Pancreas (tissue), 10 donors: ENCODE measurements around the gene COPS6. TPM values are rescaled to one million over a fixed set of nuclear protein-coding genes. Genes with fewer than 3 reads are reported as not detected.

ENCODE experiments used
- ATAC-seq, 4 donors: fragments of 200-7000 bp; cut with Tn5 transposase; one replicate each; pipeline versions ENCODE4 v1.8.0 to v1.9.1; 2020; ENCODE audit warnings: mild to moderate bottlenecking in 4 of 4, moderate library complexity in 4 of 4
- DNase-seq, 6 donors: peaks; one replicate each; pipeline ENCODE4 v3.0.0-alpha.2; 2020
- FAIRE-seq: peaks from 2 replicates; lab custom pipeline; 2012; peaks lifted over from hg19 to GRCh38; lab: Jason Lieb, UNC
- H3K27ac ChIP-seq, 4 donors: fragments of 200-600 bp; sonication (generic); 1 replicate in 3 of 4; 2 replicates in 1 of 4; pipeline versions ENCODE4 v1.5.0 to v1.8.0; 2020
- H3K27me3 ChIP-seq, 4 donors: fragments of 200-600 bp; one replicate each; pipeline ENCODE4 v1.8.0; 2021
- H3K36me3 ChIP-seq, 3 donors: fragments of 200-600 bp; sonication (generic) in 1 of 3; one replicate each; pipeline versions ENCODE4 v1.5.0 to v1.8.0; 2020 to 2021
- H3K4me1 ChIP-seq, 3 donors: fragments of 200-600 bp; one replicate each; pipeline ENCODE4 v1.8.0; 2021
- H3K4me3 ChIP-seq, 4 donors: fragments of 200-600 bp; sonication (generic) in 2 of 4; one replicate each; pipeline versions ENCODE4 v1.5.0 to v1.8.0; 2020 to 2021
- H3K9me3 ChIP-seq, 4 donors: fragments of 200-600 bp; one replicate each; pipeline ENCODE4 v1.8.0; 2021
- WGBS, 2 donors: extraction: QIAGEN DNeasy Blood & Tissue Kit; methylation state at CpG; one replicate each; pipeline ENCODE4 v1.1.7; 2013; 5-methylcytosine and 5-hydroxymethylcytosine counted together
- intact Hi-C, 3 donors: fragments of 100-400 bp; cut with DNase I; formaldehyde crosslinking; loops; one replicate each; pipeline versions ENCODE4 v1.11.1 to v1.14.2; 2022
- polyA plus RNA-seq, 2 donors: library from polyadenylated mRNA; stranded (reverse); fragments of 200-250 nt; gene quantifications; one replicate each; pipeline ENCODE4 v1.2.3, GENCODE V29; 2013
- total RNA-seq, 6 donors: library from RNA; stranded (reverse); fragmentation: NEBNext Ultra II Directional in 4 of 6; extraction: Animal tissue kit (Norgen Biotek cat#: 25700) in 4 of 6; gene quantifications; one replicate each; pipeline versions ENCODE4 v1.2.1 to v1.2.4, GENCODE V29; 2021 to 2023
- TF ChIP-seq, protein P1 (sequence below), 4 donors: fragments of 200-600 bp; sonication (generic) in 3 of 4; IDR thresholded peaks; one replicate each; pipeline versions ENCODE4 v1.5.0 to v1.8.0; 2021; ENCODE audit warnings: antibody characterized with exemption in 4 of 4
- donor health status: healthy with polysubstance abuse.
- donor health status: DM: no; HTN: no; CAD: no; lungs with moderate emphysema.
- donor health status: DM: no; HTN: no; CAD: no.
- donor health status: control.
- donor health status: control.
- donor health status: Bipolar disorder and iron deficiency.
- donor health status: DM: yes; HTN: yes; CAD: no.
- donor health status: DM: no; HTN: no; CAD: no.
- donor health status: DM: no; HTN: no; CAD: no.
- donor health status: DM: yes; HTN: yes; CAD: no.

COPS6 gene
- total and polyA plus RNA-seq, 8 donors, result 34.6 to 82.0 (median 40.5) TPM

DNA sequence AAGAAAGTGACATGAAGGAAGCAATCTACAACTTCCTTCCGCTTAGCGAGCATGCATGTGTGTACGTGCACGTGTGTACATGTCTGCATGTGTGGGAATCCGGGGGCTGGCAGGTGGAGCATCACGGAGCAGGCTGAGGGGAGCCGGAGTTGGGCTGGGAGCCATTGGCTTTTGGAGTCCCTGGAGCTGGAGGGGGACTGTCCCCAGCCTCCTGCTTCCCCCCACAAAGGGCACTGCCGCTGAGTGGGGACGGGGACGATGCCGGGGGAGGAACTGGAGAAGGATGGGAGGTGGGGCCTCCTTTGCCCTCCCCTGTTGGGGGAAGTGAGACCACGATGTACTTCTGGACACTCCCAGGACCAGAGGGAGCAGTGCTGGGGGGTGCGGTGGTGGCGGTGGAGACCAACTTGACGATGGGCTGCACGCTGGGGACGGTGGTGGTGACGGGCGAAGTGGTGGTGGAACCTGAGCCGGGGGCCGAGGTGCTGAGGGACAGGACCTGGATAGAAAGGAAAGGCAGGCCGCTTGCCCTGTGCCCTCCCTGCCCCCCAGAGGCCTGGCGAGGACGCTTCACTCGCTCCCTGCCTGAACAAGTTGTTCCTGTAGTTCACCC is 18.5 kb downstream of the COPS6 start:
- intact Hi-C loops, result no loop called here
- DNase-seq, result no peak
- Histone ChIP-seq H3K4me1 (peaks cover 0 to 4% (median 0%) of the 10 kb centered on the region in 3 donors), H3K27me3 (no peaks in the 10 kb centered on the region), H3K36me3 (peaks cover 0 to 22% (median 0%) of the 10 kb centered on the region in 3 donors), H3K27ac (no peak overlapping the region), H3K4me3 (no peak overlapping the region), H3K9me3 (no peaks in the 10 kb centered on the region)
- FAIRE-seq, result no peak
- TF ChIP-seq, protein P1, sequence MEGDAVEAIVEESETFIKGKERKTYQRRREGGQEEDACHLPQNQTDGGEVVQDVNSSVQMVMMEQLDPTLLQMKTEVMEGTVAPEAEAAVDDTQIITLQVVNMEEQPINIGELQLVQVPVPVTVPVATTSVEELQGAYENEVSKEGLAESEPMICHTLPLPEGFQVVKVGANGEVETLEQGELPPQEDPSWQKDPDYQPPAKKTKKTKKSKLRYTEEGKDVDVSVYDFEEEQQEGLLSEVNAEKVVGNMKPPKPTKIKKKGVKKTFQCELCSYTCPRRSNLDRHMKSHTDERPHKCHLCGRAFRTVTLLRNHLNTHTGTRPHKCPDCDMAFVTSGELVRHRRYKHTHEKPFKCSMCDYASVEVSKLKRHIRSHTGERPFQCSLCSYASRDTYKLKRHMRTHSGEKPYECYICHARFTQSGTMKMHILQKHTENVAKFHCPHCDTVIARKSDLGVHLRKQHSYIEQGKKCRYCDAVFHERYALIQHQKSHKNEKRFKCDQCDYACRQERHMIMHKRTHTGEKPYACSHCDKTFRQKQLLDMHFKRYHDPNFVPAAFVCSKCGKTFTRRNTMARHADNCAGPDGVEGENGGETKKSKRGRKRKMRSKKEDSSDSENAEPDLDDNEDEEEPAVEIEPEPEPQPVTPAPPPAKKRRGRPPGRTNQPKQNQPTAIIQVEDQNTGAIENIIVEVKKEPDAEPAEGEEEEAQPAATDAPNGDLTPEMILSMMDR (IDR thresholded peaks at IDR 0.05), result no peak
- 89% methylated on average over 25 of the region's 25 CpGs for WGBS, 2 donors
- no peak for ATAC-seq

- DNase-seq (no peak), ATAC-seq (no peak), FAIRE-seq (no peak)
- no peak overlapping the region for H3K4me3 ChIP-seq
- H3K27ac ChIP-seq, result no peak overlapping the region
- TF ChIP-seq, protein P1 (IDR thresholded peaks at IDR 0.05), result no peak
- no peaks in the 10 kb centered on the region for H3K4me1 ChIP-seq
- no peaks in the 10 kb centered on the region for H3K27me3 ChIP-seq
- no peaks in the 10 kb centered on the region for H3K9me3 ChIP-seq
- intact Hi-C loops, result no loop called here
- whole genome bisulfite sequencing, 2 donors, result 88 to 91% methylated on average over 11 of the region's 11 CpGs
- H3K36me3 ChIP-seq, result peaks cover 0 to 25% (median 0%) of the 10 kb centered on the region in 3 donors
These were observed 19.1 kb downstream of the COPS6 start for GRCh38 chr7:100107890-100108289.

DNA sequence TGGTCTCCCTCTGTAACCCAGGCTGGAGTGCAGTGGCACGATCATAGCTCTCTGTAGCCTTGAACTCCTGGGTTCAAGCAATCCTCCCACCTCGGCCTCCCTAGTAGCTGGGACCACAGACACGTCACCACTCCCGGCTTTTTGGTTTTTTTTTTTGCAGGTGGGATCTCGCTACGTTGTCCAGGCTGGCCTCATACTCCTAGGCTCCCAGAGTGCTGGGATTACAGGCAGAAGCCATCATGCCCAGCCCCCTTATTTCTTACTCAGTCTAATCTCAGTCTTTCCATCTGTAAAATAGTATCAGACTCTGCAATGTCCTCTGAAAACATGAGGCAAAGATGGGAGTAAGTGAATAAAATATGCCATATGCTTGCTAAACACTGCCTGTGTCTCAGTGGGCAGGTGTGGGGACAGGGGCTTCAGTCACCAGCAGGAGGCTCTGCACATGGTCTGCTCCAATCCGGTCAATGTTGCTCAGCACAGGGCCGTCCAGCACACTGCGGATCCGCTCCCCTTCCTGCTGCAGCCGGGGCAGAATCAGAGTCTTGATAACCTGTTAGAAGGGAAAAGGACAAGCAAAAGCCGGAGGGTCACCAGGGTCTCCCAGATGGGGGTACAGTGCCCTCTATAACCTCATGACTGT is 20.9 kb downstream of the COPS6 start:
- WGBS, 2 donors, result 93 to 94% methylated on average over 12 of the region's 12 CpGs
- Histone ChIP-seq H3K4me1 (no peaks in the 10 kb centered on the region), H3K27me3 (no peaks in the 10 kb centered on the region), H3K9me3 (no peaks in the 10 kb centered on the region), H3K4me3 (no peak overlapping the region), H3K36me3 (peaks cover 0 to 25% (median 0%) of the 10 kb centered on the region in 3 donors), H3K27ac (no peak overlapping the region)
- intact Hi-C loops, result no loop called here
- FAIRE-seq (no peak), DNase-seq (no peak), ATAC-seq (no peak)
- TF ChIP-seq, protein P1 (IDR thresholded peaks at IDR 0.05), result no peak

- Histone ChIP-seq H3K27me3 (no peaks in the 10 kb centered on the region), H3K4me3 (no peak overlapping the region), H3K9me3 (no peaks in the 10 kb centered on the region), H3K36me3 (peaks cover 0 to 25% (median 0%) of the 10 kb centered on the region in 3 donors), H3K4me1 (no peaks in the 10 kb centered on the region), H3K27ac (no peak overlapping the region)
- FAIRE-seq (no peak), DNase-seq (no peak), ATAC-seq (no peak)
- TF ChIP-seq, protein P1 (IDR thresholded peaks at IDR 0.05), result no peak
- intact Hi-C loops, result no loop called here
- WGBS, 2 donors, result 88 to 93% methylated on average over 7 of the region's 7 CpGs
These were observed 22.4 kb downstream of the COPS6 start for GRCh38 chr7:100111156-100111555.

GRCh38 chr7:100111914-100112313 is 23.1 kb downstream of the COPS6 start:
- no peaks in the 10 kb centered on the region for H3K4me1 ChIP-seq
- intact Hi-C loops, result no loop called here
- no peak for DNase-seq
- no peak for ATAC-seq
- FAIRE-seq, result no peak
- no peak overlapping the region for H3K4me3 ChIP-seq
- H3K36me3 ChIP-seq, result peaks cover 0 to 25% (median 0%) of the 10 kb centered on the region in 3 donors
- TF ChIP-seq, protein P1 (IDR thresholded peaks at IDR 0.05), result no peak
- H3K9me3 ChIP-seq, result no peaks in the 10 kb centered on the region
- H3K27ac ChIP-seq, result no peak overlapping the region
- no peaks in the 10 kb centered on the region for H3K27me3 ChIP-seq
- 88 to 89% methylated on average over 10 to 13 of the region's 13 CpGs for WGBS, 2 donors
